ENCODE results near the gene OR8D4.
"Not testable (repeated sequence)": the region's sequence is repeated elsewhere in the genome, so short reads cannot be mapped to it uniquely, and the experiment has no call there.

The OR8D4 gene

GRCh38 chr11:123901867-123902266, at the start of gene OR8D4:
TSS of gene OR8D4 (plus strand) at chr11:123902167. CDS start at chr11:123906432, 4,265 bp downstream.
- TF ChIP-seq CTCF (IDR thresholded peaks at IDR 0.05; ENCODE audit: insufficient read depth, low read length, poor library complexity, severe bottlenecking): no peak
- H3K27me3 ChIP-seq (replicated peaks; ENCODE audit: control insufficient read depth, insufficient read depth, low read length): no peaks in the 10 kb centered on the region
- DNase-seq (ENCODE audit: extremely low read depth, insufficient read length): no peak
- H3K4me3 ChIP-seq (replicated peaks; ENCODE audit: low read depth, low read length): no peak within 1 kb of the TSS
- no peaks in the 10 kb centered on the region for H3K36me3 ChIP-seq (ENCODE audit: control insufficient read depth, insufficient read depth, low read length)

- no peaks in the 10 kb centered on the region for H3K27me3 ChIP-seq (replicated peaks; ENCODE audit: control insufficient read depth, insufficient read depth, low read length)
- TF ChIP-seq CTCF (IDR thresholded peaks at IDR 0.05; ENCODE audit: insufficient read depth, low read length, poor library complexity, severe bottlenecking): no peak
- DNase-seq (ENCODE audit: extremely low read depth, insufficient read length): no peak
- H3K36me3 ChIP-seq (ENCODE audit: control insufficient read depth, insufficient read depth, low read length): no peaks in the 10 kb centered on the region
- H3K4me3 ChIP-seq (replicated peaks; ENCODE audit: low read depth, low read length): no peak overlapping the region
These were observed 49.6 kb upstream of the OR8D4 start for GRCh38 chr11:123852321-123852720.

- Histone ChIP-seq H3K4me3 (replicated peaks; ENCODE audit: low read depth, low read length) (no peak overlapping the region), H3K36me3 (ENCODE audit: control insufficient read depth, insufficient read depth, low read length) (no peaks in the 10 kb centered on the region), H3K27me3 (replicated peaks; ENCODE audit: control insufficient read depth, insufficient read depth, low read length) (no peaks in the 10 kb centered on the region)
- DNase-seq (ENCODE audit: extremely low read depth, insufficient read length): no peak
- TF ChIP-seq CTCF (IDR thresholded peaks at IDR 0.05; ENCODE audit: insufficient read depth, low read length, poor library complexity, severe bottlenecking): no peak
These were observed 48.9 kb upstream of the OR8D4 start for GRCh38 chr11:123853038-123853437.

GRCh38 chr11:123856444-123856843, 45.5 kb upstream of the OR8D4 start:
- TF ChIP-seq CTCF (IDR thresholded peaks at IDR 0.05; ENCODE audit: insufficient read depth, low read length, poor library complexity, severe bottlenecking): no peak
- no peaks in the 10 kb centered on the region for H3K27me3 ChIP-seq (replicated peaks; ENCODE audit: control insufficient read depth, insufficient read depth, low read length)
- no peaks in the 10 kb centered on the region for H3K36me3 ChIP-seq (ENCODE audit: control insufficient read depth, insufficient read depth, low read length)
- no peak overlapping the region for H3K4me3 ChIP-seq (replicated peaks; ENCODE audit: low read depth, low read length)
- DNase-seq (ENCODE audit: extremely low read depth, insufficient read length): no peak

DNA sequence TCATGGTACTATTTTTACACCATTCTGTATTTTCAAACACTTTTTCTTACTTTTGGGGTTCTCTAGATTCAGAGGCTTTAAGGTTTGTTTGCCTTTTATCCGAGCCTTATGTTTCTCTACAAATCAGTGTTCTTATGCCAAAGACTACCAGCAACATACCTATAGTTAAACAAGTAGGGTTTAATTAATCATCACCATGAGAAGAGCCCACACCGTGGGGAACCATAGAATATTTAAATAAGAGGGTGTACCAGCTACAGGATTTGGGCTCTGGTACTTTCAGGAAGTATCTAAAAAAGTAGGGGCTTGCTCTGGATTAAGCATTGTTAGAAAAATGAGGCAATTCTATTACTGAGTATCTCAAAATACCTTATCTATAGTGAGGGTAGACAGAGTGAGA, 42.2 kb upstream of the OR8D4 start:
- no peaks in the 10 kb centered on the region for H3K27me3 ChIP-seq (replicated peaks; ENCODE audit: control insufficient read depth, insufficient read depth, low read length)
- no peak for TF ChIP-seq CTCF (IDR thresholded peaks at IDR 0.05; ENCODE audit: insufficient read depth, low read length, poor library complexity, severe bottlenecking)
- DNase-seq (ENCODE audit: extremely low read depth, insufficient read length): no peak
- H3K4me3 ChIP-seq (replicated peaks; ENCODE audit: low read depth, low read length): no peak overlapping the region
- no peaks in the 10 kb centered on the region for H3K36me3 ChIP-seq (ENCODE audit: control insufficient read depth, insufficient read depth, low read length)

DNA sequence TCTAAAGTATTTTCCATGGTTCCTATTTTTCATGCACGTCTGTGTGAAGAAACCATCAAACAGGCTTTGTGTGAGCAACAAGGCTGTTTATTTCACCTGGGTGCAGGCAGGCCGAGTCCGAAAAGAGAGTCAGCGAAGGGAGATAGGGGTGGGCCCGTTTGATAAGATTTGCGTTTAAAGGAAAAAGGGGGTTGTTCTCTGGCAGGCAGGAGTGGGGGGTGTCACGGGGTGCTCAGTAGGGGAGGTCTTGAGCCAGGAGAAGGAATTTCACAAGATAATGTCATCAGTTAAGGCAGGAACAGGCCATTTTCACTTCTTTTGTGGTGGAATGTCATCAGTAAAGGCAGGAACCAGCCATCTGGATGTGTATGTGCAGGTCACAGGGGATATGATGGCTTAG, 36.7 kb upstream of the OR8D4 start:
- not testable (repeated sequence) for H3K4me3 ChIP-seq (replicated peaks; ENCODE audit: low read depth, low read length); H3K27me3 ChIP-seq (replicated peaks; ENCODE audit: control insufficient read depth, insufficient read depth, low read length); H3K36me3 ChIP-seq (ENCODE audit: control insufficient read depth, insufficient read depth, low read length); DNase-seq (ENCODE audit: extremely low read depth, insufficient read length)

- not testable (repeated sequence) for H3K4me3 ChIP-seq (replicated peaks; ENCODE audit: low read depth, low read length); H3K36me3 ChIP-seq (ENCODE audit: control insufficient read depth, insufficient read depth, low read length); H3K27me3 ChIP-seq (replicated peaks; ENCODE audit: control insufficient read depth, insufficient read depth, low read length); DNase-seq (ENCODE audit: extremely low read depth, insufficient read length)
These were observed 34.2 kb upstream of the OR8D4 start for GRCh38 chr11:123867795-123868194.

Measured in GM06990 (cell line).